ENCODE results near the gene PRL.

DNA sequence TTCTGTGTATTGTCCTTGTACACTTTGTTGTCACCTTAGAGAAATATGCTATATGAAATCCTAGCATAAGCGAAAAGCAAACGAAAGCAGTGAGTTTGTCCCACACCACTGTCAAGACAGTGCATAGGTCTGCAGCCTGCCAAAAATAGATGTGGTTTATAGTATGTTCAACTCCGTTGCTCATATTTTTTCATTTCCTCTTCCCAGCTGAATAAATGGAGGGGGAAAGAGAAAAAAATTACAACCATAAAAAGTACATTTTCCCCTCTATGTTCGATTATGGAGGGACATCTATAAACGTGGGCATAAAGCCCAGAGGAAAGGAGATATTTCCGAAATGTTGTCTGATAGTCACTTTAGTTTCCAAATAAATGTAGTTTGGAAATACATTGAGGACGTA, 25.8 kb downstream of the PRL start:
- TF ChIP-seq, protein P1, sequence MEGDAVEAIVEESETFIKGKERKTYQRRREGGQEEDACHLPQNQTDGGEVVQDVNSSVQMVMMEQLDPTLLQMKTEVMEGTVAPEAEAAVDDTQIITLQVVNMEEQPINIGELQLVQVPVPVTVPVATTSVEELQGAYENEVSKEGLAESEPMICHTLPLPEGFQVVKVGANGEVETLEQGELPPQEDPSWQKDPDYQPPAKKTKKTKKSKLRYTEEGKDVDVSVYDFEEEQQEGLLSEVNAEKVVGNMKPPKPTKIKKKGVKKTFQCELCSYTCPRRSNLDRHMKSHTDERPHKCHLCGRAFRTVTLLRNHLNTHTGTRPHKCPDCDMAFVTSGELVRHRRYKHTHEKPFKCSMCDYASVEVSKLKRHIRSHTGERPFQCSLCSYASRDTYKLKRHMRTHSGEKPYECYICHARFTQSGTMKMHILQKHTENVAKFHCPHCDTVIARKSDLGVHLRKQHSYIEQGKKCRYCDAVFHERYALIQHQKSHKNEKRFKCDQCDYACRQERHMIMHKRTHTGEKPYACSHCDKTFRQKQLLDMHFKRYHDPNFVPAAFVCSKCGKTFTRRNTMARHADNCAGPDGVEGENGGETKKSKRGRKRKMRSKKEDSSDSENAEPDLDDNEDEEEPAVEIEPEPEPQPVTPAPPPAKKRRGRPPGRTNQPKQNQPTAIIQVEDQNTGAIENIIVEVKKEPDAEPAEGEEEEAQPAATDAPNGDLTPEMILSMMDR (IDR thresholded peaks at IDR 0.05) = no peak
- TF ChIP-seq POLR2A (IDR thresholded peaks at IDR 0.05) = no peak
